NCI-H2196 (cell line): ENCODE data around the gene GFAP.

Experiments
- DNase-seq: peaks from one replicate; lab custom pipeline; 2025; ENCODE audit not compliant: unreplicated experiment; lab: John Stamatoyannopoulos, UW

The GFAP gene

GRCh38 chr17:44903012-44903685 is 12.2 kb downstream of the GFAP start:
- no peak for DNase-seq

DNA sequence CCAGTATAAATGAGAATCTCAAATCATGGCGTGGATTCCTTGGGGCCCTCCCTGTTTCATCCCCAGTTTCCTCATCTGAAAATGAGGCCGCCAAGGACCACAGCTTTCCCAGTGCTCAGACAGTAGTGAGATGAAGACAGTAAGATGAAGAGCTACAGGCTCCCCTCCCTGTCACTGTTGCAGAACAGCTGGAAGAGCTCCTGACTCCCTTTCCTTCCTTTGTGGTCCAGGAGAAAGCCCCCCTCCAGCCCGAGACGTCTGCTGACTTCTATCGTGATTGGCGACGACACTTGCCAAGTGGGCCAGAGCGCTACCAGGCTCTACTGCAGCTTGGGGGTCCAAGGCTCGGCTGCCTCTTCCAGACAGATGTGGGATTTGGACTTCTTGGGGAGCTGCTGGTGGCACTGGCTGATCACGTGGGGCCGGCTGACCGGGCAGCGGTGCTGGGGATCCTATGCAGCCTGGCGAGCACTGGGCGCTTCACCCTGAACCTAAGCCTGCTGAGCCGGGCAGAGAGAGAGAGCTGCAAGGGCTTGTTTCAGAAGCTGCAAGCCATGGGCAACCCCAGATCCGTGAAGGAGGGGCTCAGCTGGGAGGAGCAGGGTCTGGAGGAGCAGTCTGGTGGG is 13.1 kb downstream of the GFAP start:
- DNase-seq: no peak

DNA sequence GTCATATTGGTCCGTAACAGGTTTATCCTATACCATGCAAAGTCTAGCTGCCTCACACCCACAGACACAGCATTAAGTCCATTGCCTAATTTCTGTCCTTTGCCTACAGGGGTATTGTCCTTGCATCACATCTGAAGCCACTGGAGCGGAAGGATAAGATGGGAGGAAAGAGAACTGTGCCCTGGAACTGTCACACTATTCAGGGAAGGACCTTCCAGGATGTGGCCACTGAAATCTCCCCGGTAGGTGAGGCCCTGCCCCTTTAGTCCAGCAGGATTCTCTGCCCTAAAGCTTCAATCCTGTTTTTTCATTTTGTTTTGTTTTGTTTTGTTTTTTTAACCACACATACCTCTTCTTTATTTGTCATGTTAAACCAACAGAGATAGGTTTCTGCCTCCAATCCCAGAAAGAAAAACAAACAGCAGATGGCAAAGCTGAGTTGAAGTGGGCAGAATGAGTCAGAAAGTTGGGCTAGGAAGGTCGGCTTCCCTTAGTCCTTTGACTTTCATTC is 13.8 kb downstream of the GFAP start:
- peak; percentile 56 for DNase-seq

DNA sequence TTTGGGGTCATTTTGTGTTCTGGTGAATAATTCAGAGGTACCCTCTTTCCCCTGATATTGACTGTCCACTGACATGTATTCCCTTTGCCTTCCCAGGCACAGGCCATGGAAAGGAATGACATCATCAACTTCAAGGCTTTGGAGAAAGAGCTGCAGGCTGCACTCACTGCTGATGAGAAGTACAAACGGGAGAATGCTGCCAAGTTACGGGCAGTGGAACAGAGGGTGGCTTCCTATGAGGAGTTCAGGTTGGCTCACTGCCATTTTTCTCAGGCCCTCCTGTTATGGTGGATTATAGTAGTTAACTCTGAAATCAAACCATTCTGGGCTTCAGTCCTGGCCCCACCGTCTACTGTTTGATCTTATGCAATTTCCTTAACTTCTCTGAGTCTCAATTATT is 14.4 kb downstream of the GFAP start:
- peak; percentile 77 for DNase-seq

DNA sequence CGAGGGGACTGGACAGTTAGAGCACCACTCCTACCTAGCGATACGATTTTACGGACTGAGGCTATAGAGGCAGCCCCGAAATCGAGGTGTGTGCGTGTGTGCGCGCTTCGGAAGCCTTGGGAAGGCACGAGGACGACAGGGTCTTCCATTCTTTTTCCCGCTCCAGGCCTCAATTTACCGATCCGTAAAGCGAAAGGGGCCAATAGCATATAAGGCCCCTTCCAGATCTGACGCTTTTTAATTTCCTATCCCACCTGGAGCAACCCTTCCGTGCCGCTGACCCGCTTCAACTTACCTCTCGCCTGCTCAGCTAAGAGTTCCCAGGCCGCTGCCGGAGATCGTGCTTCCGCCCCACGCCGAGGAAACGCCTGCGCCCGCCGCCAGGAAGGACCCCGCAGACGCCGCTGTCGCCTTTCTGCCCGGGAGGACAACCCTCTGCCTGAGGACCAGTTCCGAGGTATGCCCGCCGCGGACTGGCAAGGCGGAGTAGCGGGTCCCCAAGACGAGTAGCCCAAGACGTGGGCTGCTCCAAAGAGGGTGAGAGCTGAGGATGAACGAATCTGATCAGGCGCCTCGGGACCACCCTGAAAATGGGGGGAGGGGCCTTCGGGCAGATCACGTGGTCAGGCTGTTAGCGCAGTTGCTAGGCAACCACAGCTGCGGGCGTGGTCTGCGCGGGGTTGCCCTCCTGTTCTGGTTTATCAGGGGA is 16.1 kb downstream of the GFAP start, which contains the start of gene EFTUD2:
Gene EFTUD2 (minus strand): TSS at position 372 of the 709 bp plus-strand sequence. CDS start 4,924 bp downstream, outside the sequence.
- peak; percentile 92 for DNase-seq

- no peak for DNase-seq
Observed at GRCh38 chr17:44898768-44899073, 16.6 kb downstream of the GFAP start.

GRCh38 chr17:44894642-44895041 is 20.7 kb downstream of the GFAP start:
- no peak for DNase-seq

GRCh38 chr17:44892250-44892649 is 23.1 kb downstream of the GFAP start:
- DNase-seq: no peak

DNA sequence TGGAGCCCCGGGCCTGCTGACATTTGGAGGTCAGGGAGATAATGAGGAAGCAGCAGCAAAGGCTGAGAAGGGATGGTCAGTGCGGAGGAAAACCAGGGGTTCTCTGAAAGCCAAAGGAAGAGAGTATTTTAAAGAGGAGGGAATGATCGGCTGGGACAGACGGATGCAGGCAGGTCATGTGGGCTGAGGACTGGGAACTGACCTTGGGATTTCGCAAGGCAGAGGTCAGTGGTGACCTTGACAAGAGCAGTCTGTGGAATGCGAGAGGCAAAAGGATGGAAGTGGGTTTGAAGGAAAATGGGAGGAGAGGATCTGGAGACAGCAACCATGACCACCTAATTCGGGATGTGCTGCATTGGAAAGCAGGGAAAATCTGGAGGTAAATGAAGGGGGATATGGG is 26.3 kb downstream of the GFAP start:
- DNase-seq: no peak

DNA sequence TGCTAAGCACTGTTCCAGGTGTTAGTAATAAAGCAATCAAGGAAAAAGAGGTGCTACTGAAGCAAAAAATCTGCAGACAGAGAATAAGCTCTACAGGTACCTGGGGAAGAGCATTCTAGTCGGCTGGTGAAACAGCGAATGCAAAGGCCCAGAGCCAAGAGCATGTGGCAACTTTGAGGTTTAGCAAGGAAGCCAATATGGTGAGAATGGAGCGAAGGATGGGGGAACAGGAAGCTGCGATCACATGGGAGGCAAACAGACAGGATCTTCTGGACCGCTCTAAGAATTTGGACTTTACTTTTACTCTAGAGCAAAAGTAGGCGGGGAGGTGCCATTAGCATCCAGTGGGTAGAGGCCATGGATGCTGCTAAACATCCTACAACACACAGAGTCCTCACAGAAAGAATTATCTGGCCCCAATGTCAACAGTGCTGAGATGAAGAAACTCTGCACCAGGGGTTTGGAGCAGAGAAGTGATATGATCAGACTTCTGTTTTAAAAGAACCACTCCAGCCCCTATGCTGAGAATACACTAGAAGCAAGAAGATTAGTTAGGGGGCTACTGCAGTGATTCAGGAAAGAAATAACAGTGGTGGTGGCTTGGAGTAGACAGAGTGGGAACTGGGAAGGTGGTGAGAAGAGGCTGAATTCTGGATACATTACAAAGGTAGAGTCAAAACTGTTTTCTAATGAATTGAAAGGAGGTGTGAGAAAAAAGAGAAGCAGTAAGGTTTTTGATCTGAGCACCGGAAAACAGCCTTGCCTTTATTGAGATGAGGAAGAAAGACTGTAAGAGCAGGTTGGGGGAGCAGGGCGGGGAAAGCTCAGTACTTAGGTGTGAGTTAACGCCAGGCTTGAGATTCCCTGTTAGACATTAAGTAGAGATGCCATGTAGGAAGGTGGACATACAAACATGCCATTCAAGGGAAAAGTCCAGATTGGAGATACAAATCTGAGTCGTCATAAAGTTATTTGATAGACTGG is 27.0 kb downstream of the GFAP start:
- DNase-seq: no peak

DNA sequence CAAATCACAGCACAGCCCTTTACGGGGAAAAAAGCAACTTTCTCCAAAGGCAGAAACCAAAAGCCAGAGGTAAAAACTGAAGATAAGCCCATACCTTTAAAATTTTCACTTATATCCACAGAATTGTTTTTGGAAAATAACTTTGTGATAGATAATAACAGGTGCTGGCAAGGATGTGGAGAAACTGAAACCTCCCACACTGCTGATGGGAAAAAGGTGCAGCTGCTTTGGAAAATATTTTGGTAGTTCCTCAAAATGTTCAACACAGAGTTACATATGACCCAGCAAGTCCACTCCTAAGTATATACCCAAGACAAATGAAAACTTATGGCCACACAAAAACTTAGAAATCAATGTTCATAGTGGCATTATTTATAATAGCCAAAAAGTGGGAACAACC is 28.3 kb downstream of the GFAP start:
- DNase-seq: no peak

- DNase-seq: no peak
Observed at GRCh38 chr17:44884941-44885340, 30.4 kb downstream of the GFAP start.

- DNase-seq: no peak
Observed at GRCh38 chr17:44881145-44881544, 34.2 kb downstream of the GFAP start.

DNA sequence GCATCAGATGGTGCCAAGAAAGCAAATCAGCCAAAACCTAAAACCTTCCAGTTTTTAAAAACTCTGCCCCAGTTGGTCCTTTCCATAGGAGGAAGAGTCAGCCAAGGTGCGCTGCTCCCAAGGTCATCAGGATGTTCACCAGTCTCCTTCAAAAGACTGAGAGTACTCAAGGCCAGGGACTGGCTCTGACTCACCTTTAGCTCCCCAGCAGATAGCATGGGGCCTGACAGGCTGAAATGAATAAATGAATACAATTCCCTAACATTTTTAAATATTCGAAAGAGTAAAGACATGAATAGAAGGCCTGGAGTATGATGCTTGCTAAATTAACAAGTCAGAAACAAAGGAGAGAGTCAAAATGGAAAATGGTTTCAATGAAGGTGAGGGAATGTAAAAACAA is 35.2 kb downstream of the GFAP start:
- no peak for DNase-seq

DNA sequence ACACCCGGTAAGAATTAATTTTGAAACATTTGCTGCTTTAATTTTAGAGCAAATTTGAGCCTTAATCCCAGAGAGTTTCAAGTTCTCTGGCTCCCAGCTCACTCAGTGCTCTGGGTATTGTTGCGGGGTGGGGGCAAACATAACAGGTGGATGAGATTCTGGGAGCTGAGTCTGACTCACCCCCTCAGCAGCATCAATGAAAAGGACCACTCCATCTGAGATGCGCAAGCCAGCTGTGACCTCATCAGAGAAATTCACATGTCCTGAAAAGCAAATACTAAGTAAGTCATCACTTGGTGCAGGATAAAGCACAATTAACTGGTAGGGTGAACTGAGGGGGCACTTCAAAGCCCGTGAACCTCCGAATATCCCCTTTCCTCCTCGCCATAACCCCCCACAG is 35.9 kb downstream of the GFAP start:
- no peak for DNase-seq

DNA sequence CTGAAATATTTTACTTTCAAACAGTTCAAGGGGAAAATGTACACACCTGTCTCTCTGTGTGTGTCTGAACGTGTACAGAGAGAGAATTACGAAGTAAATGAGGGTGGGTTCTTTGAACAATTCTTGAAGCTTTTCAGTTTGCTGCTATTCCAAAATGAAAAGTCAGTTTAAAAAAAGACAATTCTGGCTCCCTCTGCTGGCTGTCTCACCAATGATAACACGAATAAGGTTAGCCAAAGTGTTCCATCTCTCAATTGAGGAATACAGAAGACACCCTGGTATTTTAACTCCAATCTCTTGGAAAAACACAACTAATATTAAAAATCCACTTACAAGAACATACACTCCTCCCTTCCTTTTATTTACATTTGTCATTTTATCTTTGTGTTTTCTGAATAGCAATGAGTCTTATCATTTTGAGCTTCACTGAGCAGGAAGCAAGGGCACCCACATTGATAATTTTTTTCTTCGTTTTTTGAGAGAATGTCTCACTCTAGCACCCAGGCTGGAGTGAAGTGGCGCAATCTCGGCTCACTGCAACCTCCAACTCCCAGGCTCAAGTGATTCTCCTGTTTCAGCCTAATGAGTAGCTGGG is 36.6 kb downstream of the GFAP start:
- peak; percentile 55 for DNase-seq

DNA sequence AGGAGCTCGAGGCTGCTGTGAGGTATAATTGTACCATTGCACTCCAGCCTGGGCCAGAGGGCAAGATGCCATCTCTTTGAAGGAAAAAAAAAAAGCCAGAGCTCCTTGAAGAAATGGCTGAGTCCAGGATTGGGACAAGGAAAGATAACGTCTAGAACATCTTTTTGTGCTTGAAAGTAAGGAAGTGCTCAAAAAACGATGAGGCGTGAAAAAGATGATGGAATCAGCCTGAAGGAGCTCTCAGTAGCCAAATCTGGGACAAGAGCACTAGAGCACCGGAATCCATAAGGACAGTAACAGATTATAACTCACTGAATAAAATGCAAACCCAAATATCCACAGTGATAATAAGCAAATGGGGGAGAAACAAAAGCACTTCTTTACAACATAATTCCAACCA is 38.2 kb downstream of the GFAP start:
- DNase-seq: no peak

DNA sequence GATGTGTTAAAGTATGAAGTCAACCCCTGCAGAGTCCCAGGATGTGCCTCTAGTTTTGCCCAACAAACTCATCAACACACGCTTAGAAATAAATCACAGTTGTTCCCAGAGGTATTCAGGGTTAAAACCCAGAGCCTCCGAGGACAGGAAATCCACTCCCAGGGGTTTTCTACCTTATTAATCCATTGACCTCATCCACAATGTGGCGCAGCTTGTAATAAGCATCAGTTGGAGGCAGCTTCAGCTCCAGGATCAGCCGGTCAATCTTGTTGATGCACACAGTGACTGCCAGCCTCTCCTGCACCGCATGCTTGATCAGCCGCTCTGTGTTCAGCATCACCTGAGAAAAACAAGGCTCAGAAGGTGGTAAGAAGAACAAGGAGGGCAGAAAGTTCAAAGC is 39.5 kb downstream of the GFAP start:
- no peak for DNase-seq

DNA sequence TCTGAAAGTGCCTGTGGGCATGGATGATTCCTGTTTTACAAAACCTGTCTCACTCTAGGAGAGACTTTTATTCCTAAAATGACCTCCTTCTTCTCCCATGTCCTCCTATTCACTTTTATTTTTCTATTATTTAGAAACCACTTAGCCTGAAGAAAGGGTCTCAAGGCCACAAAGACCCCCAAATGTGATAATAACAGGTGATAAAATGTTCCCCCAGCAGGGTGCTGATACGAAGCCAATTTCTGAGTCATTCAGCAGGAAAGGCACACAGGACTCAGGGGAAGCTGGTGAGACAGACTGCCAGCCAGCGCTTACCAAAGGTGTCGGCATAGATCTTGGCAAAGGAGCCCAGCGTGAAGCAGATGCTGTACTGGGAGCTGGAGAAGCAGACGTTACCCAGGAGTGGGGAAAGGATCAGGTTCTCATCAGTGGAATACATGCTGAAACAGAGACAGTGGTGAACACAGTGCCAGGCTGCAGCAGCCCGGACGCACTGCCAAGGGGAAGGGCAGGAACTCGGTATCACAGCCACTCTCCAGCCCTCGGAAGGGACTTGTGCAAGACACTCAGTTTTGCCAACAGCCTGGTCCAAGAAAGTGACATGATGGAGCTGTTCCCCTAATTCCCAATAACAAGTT is 43.0 kb downstream of the GFAP start:
- peak; percentile 89 for DNase-seq

GRCh38 chr17:44871556-44871955 is 43.7 kb downstream of the GFAP start:
- DNase-seq: no peak
